GM19463 (cell line): ENCODE data around the gene ADARB1.

Experiments
- ATAC-seq: cut with Tn5 transposase; IDR thresholded peaks from one replicate; pipeline ENCODE4 v1.9.1; 2021; ENCODE audit warnings: mild to moderate bottlenecking, moderate library complexity; ENCODE audit not compliant: unreplicated experiment

ADARB1 gene

DNA sequence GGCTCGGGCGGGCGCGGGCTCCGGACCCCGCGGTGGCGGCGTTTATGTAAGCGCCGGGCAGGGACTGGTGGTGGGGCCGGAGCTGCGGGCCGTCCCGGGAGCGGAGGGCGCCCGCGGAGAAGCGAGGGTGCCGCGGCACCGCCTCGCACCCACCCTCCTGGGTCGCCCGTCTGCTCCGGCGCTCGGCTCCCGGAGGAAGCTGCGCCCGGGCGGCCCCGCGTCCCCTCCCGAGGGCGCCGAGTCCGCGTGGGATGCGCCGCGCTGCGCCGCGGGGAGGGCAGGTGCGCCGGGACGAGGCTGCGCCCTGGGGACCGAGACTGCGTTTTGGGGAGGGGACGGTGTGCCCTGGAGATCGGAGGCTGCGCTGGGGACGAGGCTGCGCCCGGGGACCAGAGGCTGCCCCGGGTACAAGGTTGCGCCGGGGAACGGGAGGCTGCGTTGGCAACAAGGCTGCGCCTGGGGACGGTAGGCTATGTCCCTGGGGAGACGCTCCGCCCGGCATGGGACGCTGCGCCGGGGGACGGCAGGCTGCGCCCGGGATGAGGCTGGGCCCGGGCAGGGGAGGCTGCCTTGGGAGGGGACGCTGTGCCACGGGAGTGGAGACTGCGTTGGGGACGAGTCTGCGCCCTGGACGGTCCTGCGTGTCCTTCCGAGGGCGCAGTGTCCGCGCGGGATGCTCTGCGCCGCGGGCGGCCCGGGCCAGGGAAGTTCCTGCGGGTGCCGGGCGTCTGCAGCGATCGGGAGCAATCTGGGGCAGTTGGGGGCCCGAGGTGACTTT lies 627 bp downstream of the ADARB1 start:
- ATAC-seq = peak; percentile 3

- ATAC-seq = no peak
These were observed 1.3 kb downstream of the ADARB1 start for GRCh38 chr21:45075596-45076244.

- no peak for ATAC-seq
These were observed 1.9 kb downstream of the ADARB1 start for GRCh38 chr21:45076245-45076711.

DNA sequence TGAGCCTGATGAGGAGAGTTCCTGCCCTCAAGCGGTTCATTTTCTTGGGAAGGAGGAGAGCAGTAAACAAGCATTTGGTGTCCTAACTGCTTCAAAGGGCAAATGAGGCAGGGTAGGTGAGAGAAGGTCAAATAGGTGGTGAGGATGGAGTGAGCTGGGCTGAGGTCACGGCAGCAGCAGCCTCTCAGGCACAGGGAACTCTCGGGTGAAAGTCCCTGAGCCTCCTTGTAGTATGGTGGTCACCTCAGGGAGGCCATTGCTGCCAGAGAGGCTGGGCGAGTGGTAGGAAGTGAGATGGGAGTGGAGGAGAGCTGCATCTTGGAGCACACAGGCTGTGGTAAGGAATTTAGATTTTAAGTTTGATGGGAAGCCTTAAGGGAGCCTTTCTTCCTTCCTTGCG lies 4.0 kb downstream of the ADARB1 start:
- no peak for ATAC-seq

DNA sequence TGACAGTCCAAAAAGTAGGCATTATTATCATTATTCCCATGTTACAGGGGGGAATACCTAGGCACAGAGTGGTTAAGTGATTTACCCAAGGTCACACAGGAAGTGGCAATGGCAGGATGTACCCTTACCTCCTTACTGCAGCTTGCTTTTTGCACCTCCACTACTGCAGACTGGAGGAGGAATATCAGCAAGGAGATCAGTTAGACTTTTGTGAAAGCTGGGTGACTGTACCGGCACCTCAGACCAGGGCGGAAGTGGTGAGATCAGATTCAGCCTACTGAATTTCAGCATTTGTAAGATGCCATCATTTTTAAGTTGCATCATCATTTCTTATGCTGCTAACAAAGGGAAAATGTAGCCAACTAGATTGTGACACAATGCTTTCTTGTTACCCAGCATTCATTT lies 4.5 kb downstream of the ADARB1 start:
- ATAC-seq = no peak

- no peak for ATAC-seq
These were observed 5.0 kb downstream of the ADARB1 start for GRCh38 chr21:45079351-45079750.

- ATAC-seq = no peak
These were observed 5.9 kb downstream of the ADARB1 start for GRCh38 chr21:45080232-45080631.

- no peak for ATAC-seq
These were observed 6.4 kb downstream of the ADARB1 start for GRCh38 chr21:45080639-45081414.

GRCh38 chr21:45081636-45082035 lies 7.3 kb downstream of the ADARB1 start:
- ATAC-seq = no peak

GRCh38 chr21:45082736-45083135 lies 8.4 kb downstream of the ADARB1 start:
- ATAC-seq = no peak

- no peak for ATAC-seq
These were observed 9.7 kb downstream of the ADARB1 start for GRCh38 chr21:45084121-45084520.

DNA sequence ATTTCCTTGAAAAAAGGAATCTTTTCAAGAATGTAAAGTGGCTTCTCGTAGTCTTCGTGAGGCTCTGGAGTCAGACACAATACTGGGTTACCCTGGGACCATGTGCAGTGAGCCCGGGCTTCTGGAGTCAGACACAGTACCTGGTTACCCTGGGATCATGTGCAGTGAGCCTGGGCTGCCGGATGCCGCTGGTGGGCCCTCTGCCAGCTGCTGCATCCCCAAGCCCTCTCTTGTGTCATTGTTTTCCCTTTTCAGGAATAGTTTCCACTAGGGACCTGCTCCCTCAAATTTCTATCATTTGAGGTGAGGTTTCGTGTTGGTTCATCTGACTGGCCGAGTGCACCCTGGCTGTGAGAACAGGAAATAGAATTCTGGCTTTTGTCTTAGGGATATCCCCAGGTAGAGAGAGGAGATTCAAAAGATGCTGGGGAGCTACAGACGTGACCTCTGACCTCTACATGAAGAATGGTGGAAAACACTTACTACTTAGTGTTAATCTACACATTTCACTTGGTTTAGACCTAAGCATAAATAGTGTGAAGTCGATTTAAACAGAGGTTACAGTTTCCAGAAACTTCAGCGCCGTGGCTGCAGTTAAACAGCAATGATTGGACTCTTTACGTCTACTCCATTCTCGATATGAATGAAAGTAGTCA lies 10.6 kb downstream of the ADARB1 start:
- ATAC-seq = no peak

DNA sequence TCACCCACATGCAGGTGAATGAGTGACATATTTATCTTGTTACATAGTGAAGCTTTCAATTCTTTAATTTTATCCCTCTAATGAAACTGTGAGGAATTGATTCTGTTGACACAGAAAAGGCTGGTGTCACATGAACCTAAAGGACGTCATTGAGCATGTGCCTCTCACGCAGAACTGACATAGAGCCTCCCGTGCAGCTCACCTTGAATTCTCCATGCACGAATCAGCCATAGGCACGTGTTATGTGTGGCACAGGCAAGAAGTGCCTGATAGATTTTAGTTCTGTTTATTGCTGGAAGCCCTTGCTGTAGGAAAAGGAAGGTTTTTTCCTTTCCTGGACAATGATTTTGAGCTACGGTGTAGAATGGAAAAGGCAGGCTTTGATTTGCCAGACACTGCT lies 11.3 kb downstream of the ADARB1 start:
- no peak for ATAC-seq

DNA sequence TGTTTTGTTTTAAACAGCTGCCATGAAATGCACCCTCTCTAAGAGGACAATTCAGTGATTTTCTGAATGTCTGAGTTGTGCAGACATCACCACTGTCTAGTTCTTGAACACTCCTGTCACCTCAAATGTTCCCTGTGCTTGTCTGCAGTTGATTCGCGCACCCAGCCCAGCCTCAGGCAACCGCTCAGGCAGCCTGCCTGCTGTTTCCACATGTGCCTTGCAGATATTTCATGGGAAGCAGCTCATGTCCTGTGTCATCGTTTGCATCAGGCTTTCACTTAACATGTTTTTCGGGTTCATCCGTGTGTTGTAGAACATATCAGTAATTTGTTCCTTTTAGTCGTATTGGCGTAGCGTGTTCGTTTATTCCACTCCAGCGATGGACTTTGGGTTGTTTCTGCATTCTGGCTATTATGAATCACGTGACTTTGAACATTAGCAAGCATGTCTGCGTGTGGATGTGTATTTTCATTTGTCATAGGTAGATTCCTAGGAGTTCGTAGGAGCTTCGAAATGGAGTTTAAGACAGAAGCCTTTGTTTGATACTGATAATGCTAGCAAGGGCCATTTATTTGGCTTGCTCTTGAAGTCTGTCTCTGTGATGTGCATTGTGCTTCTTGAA lies 12.1 kb downstream of the ADARB1 start:
- ATAC-seq = no peak

GRCh38 chr21:45087022-45087823 lies 12.8 kb downstream of the ADARB1 start:
- ATAC-seq = no peak

DNA sequence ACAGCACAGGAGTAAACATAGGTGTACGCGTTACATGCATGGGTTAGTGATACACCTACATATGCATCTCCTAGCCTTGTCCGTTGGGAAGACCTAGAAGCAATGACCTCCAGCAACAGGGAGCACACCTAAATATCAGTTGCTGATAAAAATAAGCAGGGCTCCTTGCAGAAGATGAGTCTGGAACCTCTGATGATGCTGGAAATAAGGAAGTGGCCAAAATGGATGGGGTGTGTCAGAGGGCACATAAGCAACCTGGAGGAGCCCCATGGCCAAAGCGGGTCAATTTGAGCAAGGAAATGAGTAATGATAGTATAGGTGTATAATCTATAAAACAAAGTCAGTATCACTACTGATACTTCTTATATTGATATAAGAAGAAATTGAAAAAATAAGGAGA lies 13.7 kb downstream of the ADARB1 start:
- no peak for ATAC-seq

DNA sequence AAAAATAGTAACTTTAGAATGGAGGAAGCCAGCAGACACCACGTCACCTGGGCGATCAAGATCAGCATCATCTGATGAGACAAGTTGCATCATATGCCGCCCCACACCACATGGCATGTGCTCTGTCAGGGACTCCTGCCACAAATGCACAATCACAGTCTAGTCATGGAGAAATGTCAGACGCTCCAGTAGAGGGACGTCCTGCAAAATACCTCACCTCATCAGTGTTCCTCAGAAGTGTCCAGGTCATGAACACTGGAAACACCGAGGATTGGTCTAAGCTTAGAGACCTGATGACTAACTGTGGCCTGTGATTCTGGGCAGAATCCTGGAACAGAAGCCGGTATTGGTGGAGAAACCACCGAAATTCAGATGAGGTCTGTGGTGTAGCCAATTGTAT lies 14.3 kb downstream of the ADARB1 start:
- ATAC-seq = no peak

DNA sequence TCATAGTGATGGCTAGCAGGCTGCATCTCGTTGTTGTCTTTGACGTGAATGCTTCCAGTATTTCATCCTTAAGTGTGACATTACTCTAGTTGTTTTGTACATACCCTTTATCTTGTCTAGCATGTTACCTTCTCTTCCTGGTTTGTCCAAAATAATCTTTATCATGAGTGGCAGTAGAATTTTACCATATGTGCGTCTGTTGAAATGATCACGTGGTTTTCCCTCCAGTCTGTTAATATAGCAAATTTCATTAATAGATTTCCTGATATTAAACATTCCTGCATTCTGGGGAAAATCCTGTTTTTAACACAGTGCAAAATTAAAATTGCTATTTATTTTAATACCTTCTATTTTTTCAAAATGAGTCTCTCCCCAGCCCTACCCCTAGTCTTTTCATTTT lies 15.6 kb downstream of the ADARB1 start:
- no peak for ATAC-seq

DNA sequence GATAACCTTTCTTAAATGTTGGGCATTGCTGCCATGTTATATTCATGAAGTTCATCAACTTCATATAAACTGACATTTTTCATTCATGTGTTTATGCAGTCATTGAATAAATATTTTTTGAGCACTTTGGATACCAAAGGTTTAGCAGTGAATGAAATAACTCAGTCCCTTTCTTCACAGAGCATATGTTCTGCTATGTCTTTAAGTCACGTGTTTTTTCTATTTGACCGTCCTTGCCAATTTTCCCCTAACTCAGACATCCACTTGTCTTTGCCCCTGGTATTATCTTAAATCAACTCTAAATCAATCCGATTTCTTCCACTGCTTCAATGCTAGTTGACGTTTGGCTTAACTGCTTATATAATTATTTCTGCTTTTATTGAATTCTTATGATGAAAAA lies 16.6 kb downstream of the ADARB1 start:
- ATAC-seq = no peak
